CD4-positive, alpha-beta T cell treated with Interleukin-4 for 4 hours (primary cell): ENCODE data around the gene NR2C2.

Experiments
- DNase-seq: peaks from one replicate; pipeline ENCODE4 v3.0.0-alpha.2; 2020

The NR2C2 gene

GRCh38 chr3:14921811-14922705, 25.3 kb upstream of the NR2C2 start:
- no peak for DNase-seq

- no peak for DNase-seq
These were observed 24.5 kb upstream of the NR2C2 start for GRCh38 chr3:14922863-14923262.

GRCh38 chr3:14923476-14923875, 23.9 kb upstream of the NR2C2 start:
- DNase-seq: no peak

GRCh38 chr3:14925729-14926591, 21.4 kb upstream of the NR2C2 start:
- peak; percentile 56 for DNase-seq

GRCh38 chr3:14926592-14926991, 20.8 kb upstream of the NR2C2 start:
- no peak for DNase-seq

GRCh38 chr3:14927308-14927707, 20.1 kb upstream of the NR2C2 start:
- no peak for DNase-seq

GRCh38 chr3:14929310-14930074, 17.9 kb upstream of the NR2C2 start:
- no peak for DNase-seq

- no peak for DNase-seq
These were observed 13.5 kb upstream of the NR2C2 start for GRCh38 chr3:14933820-14934425.

- DNase-seq: no peak
These were observed 11.6 kb upstream of the NR2C2 start for GRCh38 chr3:14935592-14936345.

- DNase-seq: no peak
These were observed 8.4 kb upstream of the NR2C2 start for GRCh38 chr3:14938954-14939353.

GRCh38 chr3:14941871-14942270, 5.5 kb upstream of the NR2C2 start:
- no peak for DNase-seq

- no peak for DNase-seq
These were observed 4.3 kb upstream of the NR2C2 start for GRCh38 chr3:14943042-14943441.

- no peak for DNase-seq
These were observed 1.1 kb upstream of the NR2C2 start for GRCh38 chr3:14946236-14946635.

GRCh38 chr3:14946739-14947099, 664 bp upstream of the NR2C2 start:
- no peak for DNase-seq

GRCh38 chr3:14947886-14948608, 664 bp downstream of the NR2C2 start:
- peak; percentile 95 for DNase-seq

GRCh38 chr3:14948609-14949038, 1.2 kb downstream of the NR2C2 start:
- DNase-seq: no peak

GRCh38 chr3:14949126-14949525, 1.7 kb downstream of the NR2C2 start:
- no peak for DNase-seq

- DNase-seq: no peak
These were observed 2.9 kb downstream of the NR2C2 start for GRCh38 chr3:14950274-14950673.

GRCh38 chr3:14957153-14957552, 9.8 kb downstream of the NR2C2 start:
- no peak for DNase-seq

- no peak for DNase-seq
These were observed 10.5 kb downstream of the NR2C2 start for GRCh38 chr3:14957925-14958324.

GRCh38 chr3:14959359-14959943, 12.1 kb downstream of the NR2C2 start:
- no peak for DNase-seq
